HG03439 (cell line): ENCODE measurements around the gene TNXB.
"Not testable (repeated sequence)": the region's sequence is repeated elsewhere in the genome, so short reads cannot be mapped to it uniquely, and the experiment has no call there.

ENCODE experiments used
- ATAC-seq: cut with Tn5 transposase; IDR thresholded peaks from one replicate; pipeline ENCODE4 v1.9.1; 2021; ENCODE audit warnings: mild to moderate bottlenecking, moderate library complexity; ENCODE audit not compliant: unreplicated experiment

TNXB gene

GRCh38 chr6:32007086-32007485, 102.1 kb downstream of the TNXB start:
- not testable (repeated sequence) for ATAC-seq

GRCh38 chr6:32005991-32006529, 103.1 kb downstream of the TNXB start:
- not testable (repeated sequence) for ATAC-seq

- ATAC-seq = not testable (repeated sequence)
Measured at GRCh38 chr6:32005538-32005880, 103.6 kb downstream of the TNXB start.

GRCh38 chr6:32004864-32005537, 104.1 kb downstream of the TNXB start:
- not testable (repeated sequence) for ATAC-seq

GRCh38 chr6:32004393-32004792, 104.7 kb downstream of the TNXB start:
- not testable (repeated sequence) for ATAC-seq

GRCh38 chr6:32003301-32003700, 105.8 kb downstream of the TNXB start:
- ATAC-seq = not testable (repeated sequence)

GRCh38 chr6:32002546-32003268, 106.4 kb downstream of the TNXB start:
- not testable (repeated sequence) for ATAC-seq

- not testable (repeated sequence) for ATAC-seq
Measured at GRCh38 chr6:31996385-31996784, 112.8 kb downstream of the TNXB start.

- not testable (repeated sequence) for ATAC-seq
Measured at GRCh38 chr6:31994421-31994820, 114.7 kb downstream of the TNXB start.
